Upper lobe of right lung (tissue), 1 donor: Measurements from ENCODE around the gene MAU2. TPM values are rescaled to one million over a fixed set of nuclear protein-coding genes. Genes with fewer than 3 reads are reported as not detected.

Experiments
- ATAC-seq: fragments of 200-7000 bp; cut with Tn5 transposase; one replicate; pipeline ENCODE4 v1.9.1; 2020; ENCODE audit warnings: mild to moderate bottlenecking, moderate library complexity
- DNase-seq: peaks from one replicate; pipeline ENCODE4 v3.0.0-alpha.2; 2020
- H3K27ac ChIP-seq: fragments of 200-600 bp; one replicate; pipeline ENCODE4 v1.8.0; 2022
- H3K27me3 ChIP-seq: fragments of 200-600 bp; one replicate; pipeline ENCODE4 v1.8.0; 2022; ENCODE audit warnings: mild to moderate bottlenecking
- H3K36me3 ChIP-seq: fragments of 200-600 bp; one replicate; pipeline ENCODE4 v1.8.0; 2022
- H3K4me1 ChIP-seq: fragments of 200-600 bp; one replicate; pipeline ENCODE4 v1.8.0; 2022
- H3K4me3 ChIP-seq: fragments of 200-600 bp; one replicate; pipeline ENCODE4 v1.8.0; 2022; ENCODE audit warnings: mild to moderate bottlenecking
- H3K9me3 ChIP-seq: fragments of 200-600 bp; one replicate; pipeline ENCODE4 v1.8.0; 2022
- CTCF ChIP-seq: fragments of 200-600 bp; IDR thresholded peaks from one replicate; pipeline ENCODE4 v1.8.0; 2022; ENCODE audit warnings: antibody characterized with exemption
- intact Hi-C: fragments of 100-400 bp; cut with DNase I; formaldehyde crosslinking; loops from one replicate; pipeline ENCODE4 v1.11.0; 2022
- total RNA-seq: library from RNA; stranded (reverse); fragmentation: NEBNext Ultra II Directional; extraction: Animal tissue kit (Norgen Biotek cat#: 25700); gene quantifications from one replicate; pipeline ENCODE4 v1.2.1, GENCODE V29; 2021
- donor health status: DM: no; HTN: yes; CAD: no; lungs with severe emphysema.

Gene MAU2
- total RNA-seq, 1 donor from 2014 or later: 60.5 TPM

GRCh38 chr19:19327672-19328071 lies 7.0 kb downstream of the MAU2 start:
- no peak for ATAC-seq
- Histone ChIP-seq H3K4me3 (no peak overlapping the region), H3K9me3 (no peaks in the 10 kb centered on the region), H3K27me3 (no peaks in the 10 kb centered on the region), H3K36me3 (peaks cover 92% of the 10 kb centered on the region), H3K27ac (no peak overlapping the region), H3K4me1 (peaks cover 6% of the 10 kb centered on the region)
- intact Hi-C loops: no loop called here
- no peak for DNase-seq
- TF ChIP-seq CTCF: no peak

DNA sequence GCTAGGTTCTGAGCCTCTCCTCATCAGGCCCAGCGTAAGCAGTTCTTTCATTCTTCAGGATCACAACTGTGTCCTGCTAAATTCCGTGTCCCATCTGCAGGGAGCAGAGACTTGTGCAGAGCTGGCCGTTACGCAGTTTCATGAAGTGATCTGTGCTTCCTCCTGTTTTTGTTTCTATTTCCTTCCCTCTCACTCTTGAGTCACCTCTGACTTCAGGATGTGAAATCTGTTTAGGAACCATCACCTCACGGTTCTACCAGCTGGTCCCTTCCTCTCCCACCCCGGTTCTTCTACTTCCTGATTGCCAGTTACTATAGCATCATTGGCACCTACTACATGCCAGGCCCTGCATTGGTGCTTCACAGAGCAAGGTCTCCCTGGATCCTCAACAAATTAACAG lies 8.5 kb downstream of the MAU2 start:
- TF ChIP-seq CTCF: no peak

GRCh38 chr19:19334063-19334988 lies 13.7 kb downstream of the MAU2 start:
- no peaks in the 10 kb centered on the region for H3K9me3 ChIP-seq
- intact Hi-C loops: no loop called here
- no peak for TF ChIP-seq CTCF
- peaks cover 86% of the 10 kb centered on the region for H3K36me3 ChIP-seq
- no peaks in the 10 kb centered on the region for H3K27me3 ChIP-seq
- DNase-seq (no peak), ATAC-seq (no peak)
- no peak overlapping the region for H3K4me3 ChIP-seq
- H3K4me1 ChIP-seq: no peaks in the 10 kb centered on the region
- H3K27ac ChIP-seq: no peak overlapping the region

More for the DNA sequence above, 8.5 kb downstream of the MAU2 start:
- no peaks in the 10 kb centered on the region for H3K4me1 ChIP-seq
- no peaks in the 10 kb centered on the region for H3K27me3 ChIP-seq
- H3K36me3 ChIP-seq: peaks cover 90% of the 10 kb centered on the region
- H3K9me3 ChIP-seq: no peaks in the 10 kb centered on the region
- intact Hi-C loops: no loop called here
- no peak for DNase-seq
- H3K27ac ChIP-seq: no peak overlapping the region
- ATAC-seq: peak; percentile 62
- H3K4me3 ChIP-seq: no peak overlapping the region

- TF ChIP-seq CTCF: no peak
- no peak overlapping the region for H3K4me3 ChIP-seq
- H3K4me1 ChIP-seq: no peaks in the 10 kb centered on the region
- no peaks in the 10 kb centered on the region for H3K9me3 ChIP-seq
- no peaks in the 10 kb centered on the region for H3K27me3 ChIP-seq
- H3K36me3 ChIP-seq: peaks cover 86% of the 10 kb centered on the region
- no peak for DNase-seq
- intact Hi-C loops: no loop called here
- no peak overlapping the region for H3K27ac ChIP-seq
- ATAC-seq: no peak
Observed at GRCh38 chr19:19334989-19335344, 14.3 kb downstream of the MAU2 start.

GRCh38 chr19:19335408-19336158 lies 15.0 kb downstream of the MAU2 start:
- ATAC-seq (no peak), DNase-seq (no peak)
- Histone ChIP-seq H3K9me3 (no peaks in the 10 kb centered on the region), H3K4me3 (no peak overlapping the region), H3K36me3 (peaks cover 85% of the 10 kb centered on the region), H3K27ac (no peak overlapping the region), H3K27me3 (no peaks in the 10 kb centered on the region), H3K4me1 (no peaks in the 10 kb centered on the region)
- intact Hi-C loops: no loop called here
- no peak for TF ChIP-seq CTCF
